ENCODE results near the gene LRMDA.
A peak's percentile ranks its signal among the peaks of the same experiment; 100 is the strongest.

The LRMDA gene

DNA sequence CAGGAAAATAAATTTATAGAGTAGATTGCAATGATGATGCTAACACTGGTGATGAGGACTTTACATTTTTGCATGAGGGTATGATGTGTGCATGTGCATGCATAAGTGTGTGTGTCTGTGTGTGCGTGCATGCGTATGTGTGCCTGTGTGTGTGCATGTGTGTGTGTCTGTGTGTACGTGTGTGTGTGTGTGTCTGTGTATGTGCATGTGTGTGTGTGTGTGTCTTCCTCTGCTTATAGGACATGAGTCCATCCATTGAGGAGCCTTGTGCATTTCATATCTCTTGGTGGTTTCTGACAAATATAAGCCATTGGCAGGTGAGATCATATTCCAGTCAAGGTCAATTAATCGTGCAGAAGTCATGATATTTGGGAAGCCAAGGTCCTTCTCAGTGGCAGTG is 277.8 kb downstream of the LRMDA start:
- Mint-ChIP-seq H3K36me3 (ENCODE audit: low read depth) (no peaks in the 10 kb centered on the region), H3K4me3 (no peak overlapping the region), H3K27me3 (ENCODE audit: low read depth) (peaks cover 51% of the 10 kb centered on the region), H3K4me1 (peaks cover 36% of the 10 kb centered on the region), H3K9me3 (no peaks in the 10 kb centered on the region), H3K27ac (peak overlapping the region in 2 of 3 experiments; percentile 57 to 62)
- TF ChIP-seq, protein P1, sequence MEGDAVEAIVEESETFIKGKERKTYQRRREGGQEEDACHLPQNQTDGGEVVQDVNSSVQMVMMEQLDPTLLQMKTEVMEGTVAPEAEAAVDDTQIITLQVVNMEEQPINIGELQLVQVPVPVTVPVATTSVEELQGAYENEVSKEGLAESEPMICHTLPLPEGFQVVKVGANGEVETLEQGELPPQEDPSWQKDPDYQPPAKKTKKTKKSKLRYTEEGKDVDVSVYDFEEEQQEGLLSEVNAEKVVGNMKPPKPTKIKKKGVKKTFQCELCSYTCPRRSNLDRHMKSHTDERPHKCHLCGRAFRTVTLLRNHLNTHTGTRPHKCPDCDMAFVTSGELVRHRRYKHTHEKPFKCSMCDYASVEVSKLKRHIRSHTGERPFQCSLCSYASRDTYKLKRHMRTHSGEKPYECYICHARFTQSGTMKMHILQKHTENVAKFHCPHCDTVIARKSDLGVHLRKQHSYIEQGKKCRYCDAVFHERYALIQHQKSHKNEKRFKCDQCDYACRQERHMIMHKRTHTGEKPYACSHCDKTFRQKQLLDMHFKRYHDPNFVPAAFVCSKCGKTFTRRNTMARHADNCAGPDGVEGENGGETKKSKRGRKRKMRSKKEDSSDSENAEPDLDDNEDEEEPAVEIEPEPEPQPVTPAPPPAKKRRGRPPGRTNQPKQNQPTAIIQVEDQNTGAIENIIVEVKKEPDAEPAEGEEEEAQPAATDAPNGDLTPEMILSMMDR (IDR thresholded peaks at IDR 0.05; ENCODE audit: unreplicated experiment in 3 of 3): no peak

DNA sequence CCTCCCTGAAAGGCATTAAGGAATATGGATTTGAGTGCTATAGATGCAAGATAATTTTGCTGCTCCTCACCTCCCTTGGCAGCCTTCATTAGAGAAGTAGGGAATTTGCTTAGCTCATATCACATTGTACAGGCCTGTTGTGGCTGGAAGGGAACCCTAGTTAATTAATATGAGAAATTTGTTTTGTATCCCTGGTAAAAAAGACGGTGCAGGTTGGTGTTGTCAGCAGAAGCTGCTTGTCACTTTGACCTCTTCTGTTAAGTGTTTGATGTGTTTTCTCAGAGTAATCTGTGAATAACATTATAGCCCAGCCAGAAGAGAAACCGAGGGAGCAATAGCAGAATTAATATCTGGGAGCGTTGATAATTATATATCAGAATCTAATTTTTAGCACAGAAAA is 278.4 kb downstream of the LRMDA start:
- peak overlapping the region; percentile 10 to 62 (median 57) for H3K27ac Mint-ChIP-seq
- no peaks in the 10 kb centered on the region for H3K9me3 Mint-ChIP-seq
- TF ChIP-seq, protein P1 (IDR thresholded peaks at IDR 0.05; ENCODE audit: unreplicated experiment in 3 of 3): no peak
- no peak overlapping the region for H3K4me3 Mint-ChIP-seq
- H3K27me3 Mint-ChIP-seq (ENCODE audit: low read depth): peaks cover 47% of the 10 kb centered on the region
- peaks cover 36% of the 10 kb centered on the region for H3K4me1 Mint-ChIP-seq
- H3K36me3 Mint-ChIP-seq (ENCODE audit: low read depth): no peaks in the 10 kb centered on the region

DNA sequence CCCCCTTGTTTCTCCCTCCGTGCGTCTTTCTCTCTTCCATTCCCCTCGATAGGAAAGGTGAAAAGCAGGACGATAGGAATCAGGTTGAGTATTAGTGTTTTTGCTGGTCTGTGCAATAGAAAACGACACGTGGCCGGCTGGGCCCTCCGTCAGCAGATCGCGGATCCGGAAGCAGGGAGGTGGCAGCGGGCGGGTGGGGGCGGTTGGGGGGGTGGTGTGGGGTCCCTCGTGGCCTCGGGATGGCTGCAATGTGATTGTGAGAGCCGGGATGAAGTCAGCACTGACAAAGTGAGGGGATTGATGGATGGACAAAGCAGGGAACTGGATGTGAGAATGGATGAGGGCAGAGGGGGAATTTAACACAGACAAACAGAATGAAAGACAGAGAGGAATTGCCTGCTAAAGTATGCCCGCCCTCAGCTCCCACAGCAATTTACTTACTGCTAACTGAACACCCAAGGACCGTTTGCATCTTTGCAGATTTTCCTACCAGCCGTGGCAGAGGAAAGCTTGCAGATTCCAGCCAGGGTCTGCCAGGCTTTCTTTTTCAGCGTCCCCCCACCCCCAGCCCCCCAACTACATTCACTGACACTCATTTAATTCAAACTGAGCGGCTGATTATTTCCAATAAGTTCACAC is 280.9 kb downstream of the LRMDA start:
- Mint-ChIP-seq H3K36me3 (ENCODE audit: low read depth) (no peaks in the 10 kb centered on the region), H3K27me3 (ENCODE audit: low read depth) (peaks cover 58% of the 10 kb centered on the region), H3K9me3 (no peaks in the 10 kb centered on the region), H3K4me1 (peaks cover 36% of the 10 kb centered on the region), H3K27ac (peak overlapping the region in 1 of 3 experiments; percentile 40), H3K4me3 (peak overlapping the region in 2 of 3 experiments; percentile 42 to 51)
- TF ChIP-seq, protein P1 (IDR thresholded peaks at IDR 0.05; ENCODE audit: unreplicated experiment in 3 of 3): no peak

DNA sequence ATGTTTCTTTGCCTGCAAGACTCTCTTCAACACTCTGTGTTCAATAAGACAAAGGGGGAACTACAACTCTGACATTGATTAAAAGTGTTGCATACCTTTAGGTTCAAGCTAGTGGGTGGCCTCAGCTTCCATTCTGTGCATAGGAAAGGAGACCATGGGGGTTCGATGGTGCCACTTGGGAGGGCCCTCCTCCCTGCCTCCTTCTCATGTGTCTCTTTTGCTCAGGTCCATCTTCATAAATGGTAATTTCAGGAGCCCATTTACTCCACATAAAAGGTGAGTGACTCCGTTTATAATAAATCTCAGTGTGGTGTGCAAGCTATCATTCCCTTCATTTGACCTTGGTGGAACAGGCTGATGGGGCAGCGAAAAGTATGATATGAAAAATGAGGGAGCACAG is 285.1 kb downstream of the LRMDA start:
- H3K9me3 Mint-ChIP-seq: no peaks in the 10 kb centered on the region
- H3K27ac Mint-ChIP-seq: no peak overlapping the region
- H3K4me1 Mint-ChIP-seq: peaks cover 12% of the 10 kb centered on the region
- no peak overlapping the region for H3K4me3 Mint-ChIP-seq
- no peaks in the 10 kb centered on the region for H3K36me3 Mint-ChIP-seq (ENCODE audit: low read depth)
- H3K27me3 Mint-ChIP-seq (ENCODE audit: low read depth): peaks cover 50% of the 10 kb centered on the region
- TF ChIP-seq, protein P1 (IDR thresholded peaks at IDR 0.05; ENCODE audit: unreplicated experiment in 3 of 3): no peak

DNA sequence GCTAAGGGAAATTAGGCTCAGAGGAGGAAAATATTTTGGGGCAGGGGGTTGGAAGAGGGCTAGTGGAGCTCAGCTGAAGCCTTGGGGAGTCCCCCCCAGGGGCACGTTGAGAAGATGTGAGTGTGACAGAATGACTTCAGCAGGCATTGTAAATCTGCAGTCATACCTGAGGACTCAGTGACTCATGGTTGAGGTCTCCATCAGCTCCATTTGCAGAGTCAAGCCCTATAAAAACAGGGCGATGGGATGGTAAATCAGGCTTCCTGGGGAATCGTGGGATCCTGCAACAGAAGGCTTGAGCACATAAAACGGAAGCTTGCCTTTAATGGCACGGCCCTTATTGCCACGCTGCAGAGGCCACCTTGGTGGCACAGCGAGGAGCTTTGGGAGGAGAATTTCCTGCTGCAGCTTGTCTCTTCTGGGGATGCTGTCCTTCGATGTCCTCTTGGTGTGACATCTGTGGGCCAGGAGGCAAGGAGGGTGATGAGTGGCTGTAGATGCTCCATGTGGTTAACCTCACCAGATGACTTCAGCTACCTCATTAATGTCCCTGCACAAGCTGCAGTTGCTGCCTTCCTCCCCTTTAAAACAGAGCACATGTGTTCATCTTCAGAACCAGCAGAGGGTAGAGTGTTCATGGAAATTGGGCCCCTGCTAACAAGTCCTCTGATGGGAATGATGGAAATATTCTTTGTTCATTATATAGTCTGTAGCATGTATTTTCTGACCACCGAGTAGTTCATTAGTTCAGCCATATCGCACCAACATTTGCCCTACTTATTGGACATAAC is 285.9 kb downstream of the LRMDA start:
- Mint-ChIP-seq H3K27ac (no peak overlapping the region), H3K9me3 (no peaks in the 10 kb centered on the region), H3K4me1 (peaks cover 8% of the 10 kb centered on the region), H3K27me3 (ENCODE audit: low read depth) (peaks cover 42% of the 10 kb centered on the region), H3K4me3 (no peak overlapping the region), H3K36me3 (ENCODE audit: low read depth) (no peaks in the 10 kb centered on the region)
- TF ChIP-seq, protein P1 (IDR thresholded peaks at IDR 0.05; ENCODE audit: unreplicated experiment in 3 of 3): no peak
